Measurements from ENCODE around the gene TNRC6C. TPM values are rescaled to one million over a fixed set of nuclear protein-coding genes. Genes with fewer than 3 reads are reported as not detected.
A peak's percentile ranks its signal among the peaks of the same experiment; 100 is the strongest.

Gene TNRC6C
- total and polyA plus RNA-seq, 9 of the 15 experiments (the other 6 are each of a cell fraction or from before 2014, with no cell fraction given): 0.20 to 4.9 (median 2.3) TPM

GRCh38 chr17:78029697-78030096 is 71.2 kb downstream of the TNRC6C start (continued):
- no peak for TF ChIP-seq ATF2 (CRISPR knock-in tag; IDR thresholded peaks at IDR 0.05)
- no peak for TF ChIP-seq REST (IDR thresholded peaks at IDR 0.05; ENCODE audit: borderline replicate concordance)
- no peak for TF ChIP-seq REST (CRISPR knock-in tag; IDR thresholded peaks at IDR 0.05; ENCODE audit: low read depth)
- TF ChIP-seq ZNF561 (CRISPR knock-in tag; conservative IDR thresholded peaks at IDR 0.05): no peak
- no peak for TF ChIP-seq PHTF2 (CRISPR knock-in tag; IDR thresholded peaks at IDR 0.05)
- TF ChIP-seq ETV1 (tag; conservative IDR thresholded peaks at IDR 0.05; ENCODE audit: low read depth): no peak
- no peak for TF ChIP-seq HNRNPL (IDR thresholded peaks at IDR 0.05; ENCODE audit: low read depth, low read length)
- no peak for TF ChIP-seq ZNF311 (CRISPR knock-in tag; IDR thresholded peaks at IDR 0.05)
- TF ChIP-seq ZNF589 (CRISPR knock-in tag; IDR thresholded peaks at IDR 0.05; ENCODE audit: low read depth): no peak
- no peak for TF ChIP-seq THRAP3 (IDR thresholded peaks at IDR 0.05; ENCODE audit: borderline replicate concordance)
- no peak; the same call in 1 of the 2 replicates for TF ChIP-seq HMBOX1 (IDR thresholded peaks at IDR 0.05)
- TF ChIP-seq NR1H2 (CRISPR knock-in tag; IDR thresholded peaks at IDR 0.05): no peak
- TF ChIP-seq SRSF7 (optimal IDR thresholded peaks at IDR 0.05; ENCODE audit: low read depth, low read length): no peak
- TF ChIP-seq RBM39 (optimal IDR thresholded peaks at IDR 0.05; ENCODE audit: low read depth, low read length): no peak
- TF ChIP-seq SAFB2 (IDR thresholded peaks at IDR 0.05; ENCODE audit: borderline replicate concordance, low read depth, low read length, severe bottlenecking): no peak
- peak; percentile 67 to 92; a peak in 2 of 4 replicates for TF ChIP-seq HDAC1 (IDR thresholded peaks at IDR 0.05)
- no peak for TF ChIP-seq HNRNPLL (IDR thresholded peaks at IDR 0.05; ENCODE audit: low read depth, low read length, poor library complexity, severe bottlenecking)
- TF ChIP-seq TEAD1 (CRISPR knock-in tag; IDR thresholded peaks at IDR 0.05): peak in 1 of 2 experiments; percentile 54; a peak in 1 of 4 replicates
